ENCODE data around the gene SVIL.

DNA sequence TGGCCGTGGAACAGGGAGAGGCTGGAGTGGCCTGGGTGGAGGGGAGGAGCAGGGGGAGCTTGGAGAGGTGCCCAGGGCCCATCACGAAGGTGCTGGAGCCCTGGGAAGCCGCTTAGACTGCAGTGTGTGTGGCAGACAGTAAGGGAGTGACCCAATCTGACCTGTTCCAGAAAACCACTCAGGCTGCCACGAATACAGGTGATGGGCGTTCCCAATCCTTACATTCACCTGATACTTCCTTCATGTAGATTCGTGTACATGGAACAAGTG is 161.7 kb downstream of the SVIL start:
- TF ChIP-seq CTCF (IDR thresholded peaks at IDR 0.05; ENCODE audit: low read length), result no peak
- no peak for TF ChIP-seq EZH2 (IDR thresholded peaks at IDR 0.05; ENCODE audit: borderline replicate concordance, low read length)

All from OCI-LY1 (cell line).